DND-41 (cell line): ENCODE results near the gene PTK6.
"Not testable (repeated sequence)": the region's sequence is repeated elsewhere in the genome, so short reads cannot be mapped to it uniquely, and the experiment has no call there.

ENCODE experiments used
- ATAC-seq: fragments of 200-7000 bp; cut with Tn5 transposase; 3 replicates; pipeline ENCODE4 v1.9.1; 2021; ENCODE audit warnings: low read depth; ENCODE audit not compliant: insufficient read depth
- DNase-seq: peaks from one replicate; pipeline ENCODE4 v3.0.0-alpha.2; 2020
- H2AFZ ChIP-seq: 2 replicates; pipeline ENCODE4 v1.6.0; 2012; ENCODE audit warnings: low read depth, low read length
- H3K27ac ChIP-seq: 2 replicates; pipeline ENCODE4 v1.5.1; 2012; ENCODE audit warnings: low read length, inconsistent platforms
- H3K27me3 ChIP-seq: fragments of 200-600 bp; sonication (generic); 2 replicates; pipeline ENCODE4 v1.6.0; 2012; ENCODE audit warnings: low read length, mild to moderate bottlenecking, inconsistent platforms; ENCODE audit not compliant: insufficient read depth, poor library complexity
- H3K36me3 ChIP-seq: 2 replicates; pipeline ENCODE4 v1.5.1; 2012; ENCODE audit warnings: low read length, inconsistent platforms; ENCODE audit not compliant: insufficient read depth
- H3K4me1 ChIP-seq: 2 replicates; pipeline ENCODE4 v1.5.1; 2012; ENCODE audit warnings: mild to moderate bottlenecking, low read length; ENCODE audit not compliant: insufficient read depth
- H3K4me2 ChIP-seq: 2 replicates; pipeline ENCODE4 v1.6.0; 2012; ENCODE audit warnings: mild to moderate bottlenecking, moderate library complexity, low read length, inconsistent platforms; ENCODE audit not compliant: insufficient read depth
- H3K4me3 ChIP-seq, 2 experiments: fragments of 200-600 bp in 1 of 2; shearing (Covaris generic) in 1 of 2; 2 replicates each; pipeline ENCODE4 v1.5.1; 2012 to 2016; ENCODE audit warnings: inconsistent platforms in 2 of 2, low read length in 2 of 2, mild to moderate bottlenecking in 2 of 2, low read depth in 1 of 2, moderate library complexity in 1 of 2
- H3K79me2 ChIP-seq: 2 replicates; pipeline ENCODE4 v1.6.0; 2012; ENCODE audit warnings: low read length, inconsistent platforms; ENCODE audit not compliant: insufficient read depth
- H3K9ac ChIP-seq: 2 replicates; pipeline ENCODE4 v1.6.0; 2012; ENCODE audit warnings: low read depth, mild to moderate bottlenecking, inconsistent platforms, low read length, moderate library complexity
- H3K9me3 ChIP-seq: 2 replicates; pipeline ENCODE4 v1.5.1; 2012; ENCODE audit warnings: low read length, moderate library complexity, mild to moderate bottlenecking, inconsistent platforms; ENCODE audit not compliant: insufficient read depth, severe bottlenecking
- H4K20me1 ChIP-seq: 2 replicates; pipeline ENCODE4 v1.6.0; 2012; ENCODE audit warnings: low read length; ENCODE audit not compliant: insufficient read depth
- CTCF ChIP-seq: IDR thresholded peaks from 2 replicates; pipeline ENCODE4 v1.5.1; 2012; ENCODE audit warnings: borderline replicate concordance, low read length, moderate library complexity, mild to moderate bottlenecking; ENCODE audit not compliant: poor library complexity, severe bottlenecking; ENCODE audit errors: extremely low read depth
- EZH2 ChIP-seq: IDR thresholded peaks from 3 replicates; pipeline ENCODE4 v1.6.1; 2012; ENCODE audit warnings: borderline replicate concordance, low read depth, mild to moderate bottlenecking, moderate library complexity, low read length, inconsistent platforms; ENCODE audit not compliant: severe bottlenecking

The PTK6 gene

GRCh38 chr20:63483834-63484233, 53.3 kb downstream of the PTK6 start:
- Histone ChIP-seq H3K27ac (no peak overlapping the region), H4K20me1 (peaks cover 5% of the 10 kb centered on the region; the same call in 1 of the 2 replicates), H3K79me2 (no peaks in the 10 kb centered on the region), H3K4me2 (no peak overlapping the region), H3K36me3 (no peaks in the 10 kb centered on the region), H3K4me1 (no peaks in the 10 kb centered on the region), H3K27me3 (no peaks in the 10 kb centered on the region), H2AFZ (no peak overlapping the region), H3K9ac (no peak overlapping the region), H3K4me3 (no peak overlapping the region), H3K9me3 (no peaks in the 10 kb centered on the region)
- DNase-seq, result no peak
- ATAC-seq, result no peak
- TF ChIP-seq EZH2, result no peak
- TF ChIP-seq CTCF, result no peak

DNA sequence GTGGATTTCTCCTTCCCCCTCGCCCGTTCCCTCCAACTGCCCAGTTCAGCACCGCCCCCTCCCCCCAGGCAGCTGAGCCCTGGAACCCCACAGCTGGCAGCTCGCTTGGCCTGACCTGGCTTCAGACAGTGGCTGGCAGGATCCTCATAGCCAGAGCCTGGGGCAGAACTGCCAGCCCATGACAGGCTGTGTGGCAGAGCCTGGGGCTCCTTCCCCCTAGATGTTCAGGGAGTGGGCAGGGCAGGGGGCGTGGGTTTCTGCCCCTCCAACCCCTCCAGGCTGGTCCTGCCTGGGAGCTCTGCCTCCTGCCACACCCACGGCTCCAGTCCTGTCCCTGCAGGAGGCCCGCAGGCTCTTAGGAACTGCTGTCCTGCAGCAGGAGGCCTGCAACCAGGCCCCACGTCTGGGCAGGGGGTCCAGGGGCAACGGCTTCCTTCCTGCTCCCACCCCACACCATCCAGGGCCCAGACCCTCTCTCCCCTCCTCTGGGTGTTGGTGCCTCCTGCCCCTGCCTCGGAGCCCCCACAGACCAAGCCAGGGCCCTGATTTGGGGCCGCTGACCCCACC, 55.1 kb downstream of the PTK6 start:
- Histone ChIP-seq H3K36me3 (no peaks in the 10 kb centered on the region), H3K4me2 (no peak overlapping the region), H3K9ac (no peak overlapping the region), H3K27me3 (peaks cover 2% of the 10 kb centered on the region), H3K27ac (no peak overlapping the region), H3K4me1 (no peaks in the 10 kb centered on the region), H3K79me2 (no peaks in the 10 kb centered on the region), H3K9me3 (no peaks in the 10 kb centered on the region), H2AFZ (no peak overlapping the region), H3K4me3 (no peak overlapping the region), H4K20me1 (peaks cover 13% of the 10 kb centered on the region; the same call in 1 of the 2 replicates)
- DNase-seq, result no peak
- TF ChIP-seq CTCF (no peak), EZH2 (no peak)
- no peak for ATAC-seq

DNA sequence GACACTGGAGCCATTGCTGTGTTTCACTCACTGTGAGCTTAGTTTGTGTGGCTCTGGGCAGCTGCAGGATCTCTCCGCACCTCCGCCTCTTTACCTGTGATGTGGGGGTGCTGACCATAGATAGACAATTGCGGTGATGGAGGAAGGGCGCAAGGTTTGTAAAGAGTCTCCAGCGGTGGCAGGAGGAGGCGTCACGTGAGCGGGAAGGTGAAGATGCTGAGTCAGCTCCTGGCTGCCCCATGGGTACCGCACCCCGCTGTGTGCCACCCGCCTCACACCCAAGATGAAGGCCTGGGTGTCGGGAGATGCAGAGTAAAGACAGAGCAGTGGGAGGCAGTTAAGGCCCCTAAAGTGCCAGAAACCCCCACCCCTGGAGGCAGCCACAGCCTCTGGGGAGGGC, 55.7 kb downstream of the PTK6 start:
- H3K9me3 ChIP-seq, result no peaks in the 10 kb centered on the region
- H3K4me2 ChIP-seq, result no peak overlapping the region
- peaks cover 3% of the 10 kb centered on the region for H3K27me3 ChIP-seq
- no peak for ATAC-seq
- no peak overlapping the region for H3K4me3 ChIP-seq
- H2AFZ ChIP-seq, result no peak overlapping the region
- H3K9ac ChIP-seq, result no peak overlapping the region
- no peak for TF ChIP-seq CTCF
- TF ChIP-seq EZH2, result no peak
- DNase-seq, result no peak
- H4K20me1 ChIP-seq, result peaks cover 13% of the 10 kb centered on the region; the same call in 1 of the 2 replicates
- H3K4me1 ChIP-seq, result no peaks in the 10 kb centered on the region
- H3K79me2 ChIP-seq, result no peaks in the 10 kb centered on the region
- H3K27ac ChIP-seq, result no peak overlapping the region
- H3K36me3 ChIP-seq, result no peaks in the 10 kb centered on the region

DNA sequence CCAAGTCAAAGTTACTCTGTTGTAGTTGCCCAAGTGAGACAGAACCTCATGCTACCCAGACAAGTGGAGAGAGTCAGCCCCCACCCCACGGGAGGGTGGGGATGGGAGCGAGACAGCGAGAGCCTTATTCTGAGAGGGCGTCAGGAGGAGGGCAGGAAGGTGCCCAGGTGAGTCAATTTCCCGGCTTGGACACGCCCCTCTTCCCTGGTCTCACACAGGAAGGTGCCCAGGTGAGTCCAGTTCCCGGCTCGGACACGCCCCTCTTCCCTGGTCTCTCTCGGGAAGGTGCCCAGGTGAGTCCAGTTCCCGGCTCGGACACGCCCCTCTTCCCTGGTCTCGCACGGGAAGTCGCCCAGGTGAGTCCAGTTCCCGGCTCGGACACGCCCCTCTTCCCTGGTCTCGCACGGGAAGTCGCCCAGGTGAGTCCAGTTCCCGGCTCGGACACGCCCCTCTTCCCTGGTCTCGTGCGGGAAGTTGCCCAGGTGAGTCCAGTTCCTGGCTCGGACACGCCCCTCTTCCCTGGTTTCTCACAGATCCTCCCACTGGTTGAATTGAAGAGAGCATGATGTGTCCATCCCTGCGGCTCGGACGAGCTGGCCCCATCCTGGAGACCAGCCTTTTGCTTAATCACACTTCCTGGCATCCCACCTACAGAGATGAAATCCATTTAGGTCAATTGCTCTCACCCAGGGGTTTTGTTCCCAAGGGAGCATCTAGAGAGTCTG, 57.3 kb downstream of the PTK6 start:
- H3K4me3 ChIP-seq, H3K36me3 ChIP-seq, H3K9me3 ChIP-seq, H3K4me1 ChIP-seq, H3K79me2 ChIP-seq, H2AFZ ChIP-seq, H3K4me2 ChIP-seq, ATAC-seq, H3K27ac ChIP-seq, H3K9ac ChIP-seq, H3K27me3 ChIP-seq, DNase-seq: not testable (repeated sequence)
- peaks cover 13% of the 10 kb centered on the region; the same call in 1 of the 2 replicates for H4K20me1 ChIP-seq
